Gastrocnemius medialis (tissue), 4 donors: ENCODE results near the gene SPRR2D.

Experiments used
- CTCF ChIP-seq, 5 experiments: fragments of 450-650 bp in 3 of 5; fragments of 200-600 bp in 2 of 5; sonication (generic) in 2 of 5; IDR thresholded peaks in 4 of 5; conservative IDR thresholded peaks in 1 of 5; 1 replicate in 4 of 5; 2 replicates in 1 of 5; pipeline ENCODE4 v1.5.1; 2016 to 2019; ENCODE audit warnings: antibody characterized with exemption in 5 of 5, mild to moderate bottlenecking in 3 of 5, moderate library complexity in 3 of 5
- POLR2A ChIP-seq, 2 donors: fragments of 450-650 bp; IDR thresholded peaks; one replicate each; pipeline ENCODE4 v1.6.1; 2017; ENCODE audit warnings: antibody characterized with exemption in 2 of 2, mild to moderate bottlenecking in 2 of 2, moderate library complexity in 2 of 2

- TF ChIP-seq CTCF (IDR thresholded peaks at IDR 0.05 in 4 of 5, conservative IDR thresholded peaks at IDR 0.05 in 1 of 5) (no peak), POLR2A (IDR thresholded peaks at IDR 0.05) (no peak)
These were observed 17.8 kb downstream of the SPRR2D start for GRCh38 chr1:153023109-153023508.
